COR-L47 (cell line): ENCODE results near the gene MED12L.
"Not testable (repeated sequence)": the region's sequence is repeated elsewhere in the genome, so short reads cannot be mapped to it uniquely, and the experiment has no call there.

Experiments
- DNase-seq: peaks from one replicate; lab custom pipeline; 2025; lab: John Stamatoyannopoulos, UW

The MED12L gene

DNA sequence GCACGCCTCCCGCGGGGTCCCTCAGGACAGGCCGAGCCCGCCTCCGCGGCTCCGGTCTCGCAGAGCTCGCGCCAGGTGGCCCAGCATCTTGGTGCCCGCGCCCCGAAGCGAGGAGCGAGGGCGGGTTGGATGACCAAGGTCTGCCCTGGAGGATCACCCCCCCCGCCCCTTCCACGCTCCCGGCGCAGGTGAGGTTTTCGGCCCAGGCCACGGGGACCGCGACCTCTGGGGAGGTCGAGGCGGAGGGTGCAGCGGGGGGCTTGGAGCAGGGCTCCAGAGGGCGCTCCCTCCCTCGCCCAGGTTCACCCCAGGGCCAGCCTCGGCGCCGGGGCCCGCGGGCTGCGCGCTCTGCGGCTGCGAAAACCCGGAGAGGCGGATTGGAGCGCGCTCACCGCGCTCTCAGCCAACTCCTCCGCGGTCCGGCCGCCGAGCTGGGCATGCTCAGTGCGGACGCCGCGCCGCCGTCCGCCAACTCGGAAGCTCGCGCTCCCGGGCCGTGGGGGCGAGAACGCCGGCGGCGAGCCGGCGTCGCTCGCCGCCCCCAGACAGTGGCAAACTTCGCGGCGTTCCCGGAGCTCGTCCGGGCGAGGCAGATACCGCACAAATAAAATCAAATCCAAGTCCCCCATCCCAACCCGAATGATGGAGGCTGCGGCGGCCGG lies at the start of gene MED12L:
Gene MED12L (plus strand): TSS at position 438 of the 662 bp plus-strand sequence. CDS start 1,263 bp downstream, outside the sequence.
- peak; percentile 93 for DNase-seq

GRCh38 chr3:151037746-151038477 lies 47.6 kb upstream of the MED12L start:
- no peak for DNase-seq

GRCh38 chr3:151044706-151045105 lies 40.8 kb upstream of the MED12L start:
- no peak for DNase-seq

GRCh38 chr3:151047636-151048035 lies 37.8 kb upstream of the MED12L start:
- no peak for DNase-seq

DNA sequence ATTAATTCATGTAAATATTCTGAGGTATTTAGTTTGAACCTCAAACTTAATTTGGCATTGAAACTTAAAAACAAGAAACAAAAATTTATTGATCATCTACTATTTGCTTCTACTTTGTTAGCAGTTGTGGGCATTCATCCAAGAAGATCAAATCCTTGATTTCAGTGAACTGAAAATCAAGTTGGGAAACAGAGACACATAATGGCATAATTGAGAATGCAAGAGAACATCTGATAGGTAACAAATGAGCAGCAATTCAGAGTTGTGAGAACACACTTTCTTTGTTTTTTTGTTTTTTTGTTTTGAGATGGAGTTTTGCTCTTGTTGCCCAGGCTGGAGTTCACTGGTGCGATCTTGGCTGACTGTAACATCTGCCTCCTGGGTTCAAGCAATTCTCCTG lies 33.9 kb upstream of the MED12L start:
- DNase-seq = no peak

DNA sequence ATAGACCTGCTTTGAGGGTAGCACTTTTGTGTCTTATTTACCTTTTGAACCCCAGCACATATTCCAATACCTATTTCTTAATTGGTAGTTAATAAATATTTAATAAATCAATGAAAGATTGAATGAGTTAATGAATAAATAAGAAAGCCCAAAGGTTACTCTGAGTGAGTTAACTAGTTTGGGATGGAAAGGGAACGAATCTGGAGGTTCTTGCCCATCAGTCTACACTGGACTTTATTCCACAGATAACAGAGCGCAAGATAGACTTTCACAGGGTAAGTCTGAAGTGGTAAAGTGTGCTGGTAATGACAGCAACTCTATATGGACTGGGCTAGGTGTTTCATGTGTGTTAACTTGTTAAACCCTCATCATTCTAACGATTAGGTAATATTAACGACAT lies 33.1 kb upstream of the MED12L start:
- no peak for DNase-seq

- DNase-seq = no peak
Measured at GRCh38 chr3:151052756-151053155, 32.7 kb upstream of the MED12L start.

DNA sequence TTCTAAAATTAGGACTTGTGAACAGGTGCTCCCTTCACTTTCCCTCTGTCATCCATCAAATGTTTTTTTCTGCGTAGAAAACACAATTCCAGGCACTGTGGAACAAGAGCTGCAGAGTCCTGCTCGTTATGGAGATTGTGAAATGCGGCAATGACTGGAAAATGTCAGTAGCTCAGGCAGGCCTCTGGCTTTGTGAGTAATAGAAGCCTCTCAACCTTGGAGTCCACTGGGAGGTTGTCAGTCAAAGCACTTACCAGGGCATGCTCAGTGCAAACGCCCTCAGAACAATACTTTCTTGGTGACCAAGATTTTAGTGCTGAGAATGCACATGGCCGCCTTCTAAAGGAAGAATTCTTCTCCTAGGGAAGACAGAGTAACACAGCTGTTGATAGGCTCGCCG lies 26.7 kb upstream of the MED12L start:
- no peak for DNase-seq

GRCh38 chr3:151062611-151063010 lies 22.9 kb upstream of the MED12L start:
- no peak for DNase-seq

DNA sequence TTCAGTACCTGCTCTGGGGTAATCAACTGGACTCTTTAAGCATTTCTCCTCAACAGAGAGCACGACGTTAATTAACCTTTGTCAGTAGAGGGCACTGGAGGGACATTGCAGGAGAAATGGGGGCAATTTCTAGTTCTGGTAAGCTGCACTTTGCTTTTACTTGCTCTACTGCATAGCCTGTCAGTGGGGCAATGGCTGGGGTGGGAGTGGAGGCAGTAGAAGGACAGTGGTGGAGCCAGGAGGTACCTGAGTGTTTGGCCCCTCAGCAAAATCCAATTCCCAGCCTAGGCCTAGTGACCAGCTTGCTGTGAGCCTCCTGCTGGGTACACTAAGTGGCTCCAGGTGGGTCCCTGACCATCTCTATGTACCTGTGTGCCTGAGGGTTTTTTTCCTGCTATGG lies 18.3 kb upstream of the MED12L start:
- DNase-seq = peak; percentile 18

- DNase-seq = not testable (repeated sequence)
Measured at GRCh38 chr3:151072842-151073241, 12.6 kb upstream of the MED12L start.

- DNase-seq = no peak
Measured at GRCh38 chr3:151074256-151074655, 11.2 kb upstream of the MED12L start.

- DNase-seq = no peak
Measured at GRCh38 chr3:151075869-151076562, 9.4 kb upstream of the MED12L start.

DNA sequence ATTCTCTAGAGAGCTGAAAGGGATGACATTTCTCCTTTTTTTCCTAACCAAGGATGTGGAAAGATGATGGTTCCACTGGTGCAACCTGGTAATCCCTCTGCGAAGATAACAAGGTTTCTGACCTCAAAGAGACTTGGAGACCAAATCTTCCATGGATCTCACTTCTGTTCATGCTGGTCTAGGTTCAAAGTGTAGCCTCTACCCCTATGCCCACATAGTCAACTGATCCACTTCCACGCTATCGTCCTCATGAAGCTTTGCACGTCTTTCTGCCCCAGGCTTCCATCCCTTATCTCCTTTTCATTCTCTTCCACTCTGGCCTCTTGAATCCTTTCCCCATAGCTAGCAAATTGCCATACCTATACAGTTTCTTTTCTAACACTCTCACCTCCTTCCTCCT lies 8.8 kb upstream of the MED12L start:
- no peak for DNase-seq

DNA sequence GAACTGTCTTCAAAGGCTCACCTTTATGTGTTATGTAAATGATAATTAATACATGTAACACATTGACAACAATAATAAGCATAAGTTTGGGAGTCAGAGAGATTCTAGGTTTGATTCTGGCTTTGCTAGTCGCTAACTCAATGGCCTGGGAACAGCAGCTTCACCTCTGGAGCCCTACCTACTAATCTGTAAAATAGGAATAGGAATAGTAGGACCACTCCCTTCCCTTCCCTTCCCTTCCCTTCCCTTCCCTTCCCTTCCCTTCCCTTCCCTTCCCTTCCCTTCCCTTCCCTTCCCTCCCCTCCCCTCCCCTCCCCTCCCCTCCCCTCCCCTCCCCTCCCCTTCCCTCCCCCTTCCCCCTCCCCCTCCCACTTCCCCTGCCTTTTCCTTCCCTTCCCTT lies 4.4 kb upstream of the MED12L start:
- DNase-seq = not testable (repeated sequence)

GRCh38 chr3:151082880-151083838 lies 2.3 kb upstream of the MED12L start:
- no peak for DNase-seq

- no peak for DNase-seq
Measured at GRCh38 chr3:151084893-151085226, 604 bp upstream of the MED12L start.

DNA sequence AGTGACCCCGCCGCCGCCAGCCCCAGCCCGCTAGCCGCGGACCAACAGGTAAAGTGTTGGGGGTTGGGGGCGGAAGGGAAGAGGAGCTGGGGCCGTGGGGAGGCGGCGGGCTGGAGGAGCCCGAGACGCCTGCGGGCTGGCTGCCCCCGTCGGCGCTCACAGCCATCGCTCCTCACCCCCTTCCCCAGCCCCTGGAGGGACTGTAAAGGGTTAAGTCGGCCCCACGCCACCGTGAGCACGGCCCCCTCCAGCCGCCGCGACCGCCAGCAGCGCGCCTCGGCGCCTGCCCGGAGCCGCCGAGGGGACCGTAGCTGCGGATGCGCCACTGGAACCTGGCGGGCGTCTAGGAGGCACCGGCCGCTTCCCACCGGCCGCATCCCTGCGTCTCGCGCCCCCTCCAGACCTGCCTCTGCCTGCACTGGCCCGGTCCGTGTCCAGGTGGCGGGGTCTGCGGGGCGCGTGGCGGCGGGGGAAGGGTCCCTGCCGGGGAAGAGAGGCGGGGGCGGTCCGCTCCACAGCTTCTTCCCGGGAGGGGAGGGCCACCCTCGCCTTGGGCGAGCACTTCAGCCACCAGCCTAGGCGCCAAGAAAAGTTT lies 522 bp downstream of the MED12L start:
- peak; percentile 54 for DNase-seq

DNA sequence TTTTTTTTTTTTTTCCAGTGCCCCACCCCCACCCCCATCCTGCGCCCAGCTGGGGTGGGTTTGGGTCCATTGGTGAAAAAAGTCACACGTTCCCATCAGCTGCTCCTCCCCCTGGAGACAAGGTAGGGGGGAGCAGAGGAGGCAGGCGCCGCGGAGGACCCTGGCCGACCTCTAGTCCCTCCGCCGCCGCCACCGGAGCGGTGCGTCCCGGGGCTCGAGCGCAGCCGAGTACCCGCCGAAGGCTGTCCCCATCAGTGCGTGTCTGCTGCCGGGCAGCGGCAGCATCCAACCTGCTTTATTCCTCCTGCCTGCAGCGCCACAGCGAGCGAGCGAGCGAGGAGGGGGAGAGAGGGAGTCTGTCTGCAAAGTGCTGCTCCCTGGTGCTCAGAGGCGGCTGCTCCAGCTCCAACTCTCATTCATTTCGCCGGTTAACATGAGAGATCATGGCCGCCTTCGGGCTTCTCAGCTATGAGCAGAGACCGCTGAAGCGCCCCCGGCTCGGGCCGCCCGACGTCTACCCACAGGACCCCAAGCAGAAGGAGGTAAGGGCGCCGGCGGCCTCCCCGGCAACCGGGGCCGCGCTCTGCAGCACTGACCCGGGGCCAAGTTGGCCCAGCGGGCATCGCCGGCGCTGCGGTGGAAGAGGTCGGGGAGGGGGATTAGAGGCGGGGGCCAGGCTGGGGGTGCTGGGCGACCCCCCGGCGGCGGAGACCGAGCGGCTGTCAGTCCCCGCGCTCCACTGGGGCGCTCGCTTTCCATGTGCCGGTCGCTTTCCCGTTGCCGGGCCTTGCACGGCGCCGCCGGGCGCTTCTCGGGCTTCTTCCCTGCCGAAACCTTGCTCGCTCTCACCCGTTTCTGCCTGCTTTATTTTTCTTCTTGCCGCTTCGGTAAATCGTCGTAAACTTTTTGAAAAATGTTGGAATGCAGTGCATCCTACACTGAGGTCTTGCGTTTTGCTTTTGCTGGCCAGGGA lies 1.3 kb downstream of the MED12L start:
- peak; percentile 90 for DNase-seq

DNA sequence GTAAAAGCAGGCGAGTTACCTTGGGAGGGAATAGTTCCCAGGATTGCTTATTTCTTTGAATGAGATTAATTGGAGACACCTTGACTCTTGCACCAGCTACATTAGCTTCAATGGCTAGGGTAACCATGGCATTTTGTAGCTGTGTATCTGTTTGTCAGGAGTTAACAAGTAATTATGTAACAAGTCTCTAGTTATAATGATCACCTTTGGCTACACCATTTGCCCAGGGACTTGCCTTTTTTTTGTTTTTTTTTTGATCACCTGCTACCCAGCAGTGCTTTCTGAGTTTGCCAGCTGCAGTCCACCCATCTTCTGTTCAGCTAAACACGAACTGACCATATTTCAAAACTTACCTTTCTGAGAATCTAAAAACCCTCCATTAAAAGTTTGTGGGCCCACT lies 2.2 kb downstream of the MED12L start:
- DNase-seq = peak; percentile 51
